ENCODE data around the gene GAL3ST3. TPM values are rescaled to one million over a fixed set of nuclear protein-coding genes. Genes with fewer than 3 reads are reported as not detected.

GAL3ST3 gene
- total RNA-seq, 1 donor = not detected

- TF ChIP-seq, protein P1, sequence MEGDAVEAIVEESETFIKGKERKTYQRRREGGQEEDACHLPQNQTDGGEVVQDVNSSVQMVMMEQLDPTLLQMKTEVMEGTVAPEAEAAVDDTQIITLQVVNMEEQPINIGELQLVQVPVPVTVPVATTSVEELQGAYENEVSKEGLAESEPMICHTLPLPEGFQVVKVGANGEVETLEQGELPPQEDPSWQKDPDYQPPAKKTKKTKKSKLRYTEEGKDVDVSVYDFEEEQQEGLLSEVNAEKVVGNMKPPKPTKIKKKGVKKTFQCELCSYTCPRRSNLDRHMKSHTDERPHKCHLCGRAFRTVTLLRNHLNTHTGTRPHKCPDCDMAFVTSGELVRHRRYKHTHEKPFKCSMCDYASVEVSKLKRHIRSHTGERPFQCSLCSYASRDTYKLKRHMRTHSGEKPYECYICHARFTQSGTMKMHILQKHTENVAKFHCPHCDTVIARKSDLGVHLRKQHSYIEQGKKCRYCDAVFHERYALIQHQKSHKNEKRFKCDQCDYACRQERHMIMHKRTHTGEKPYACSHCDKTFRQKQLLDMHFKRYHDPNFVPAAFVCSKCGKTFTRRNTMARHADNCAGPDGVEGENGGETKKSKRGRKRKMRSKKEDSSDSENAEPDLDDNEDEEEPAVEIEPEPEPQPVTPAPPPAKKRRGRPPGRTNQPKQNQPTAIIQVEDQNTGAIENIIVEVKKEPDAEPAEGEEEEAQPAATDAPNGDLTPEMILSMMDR (IDR thresholded peaks at IDR 0.05; ENCODE audit: extremely low read depth, low read depth, low read length) = no peak
- DNase-seq (ENCODE audit: insufficient read length, low spot score, missing footprints) = peak; percentile 99
- Histone ChIP-seq H3K79me2 (ENCODE audit: insufficient read depth, low read length) (peaks cover 50% of the 10 kb centered on the region), H3K9me3 (ENCODE audit: low read depth, low read length) (no peaks in the 10 kb centered on the region), H3K4me2 (ENCODE audit: insufficient read depth, low read length) (peak within 1 kb of the TSS; percentile 96), H2AFZ (ENCODE audit: low read length) (peak within 1 kb of the TSS; percentile 69), H3K36me3 (ENCODE audit: insufficient read depth, low read length) (peaks cover 56% of the 10 kb centered on the region), H3K4me3 (ENCODE audit: insufficient read depth, low read length) (peak within 1 kb of the TSS; percentile 83), H3K4me1 (ENCODE audit: insufficient read depth, low read length) (peaks cover 21% of the 10 kb centered on the region), H3K27me3 (ENCODE audit: insufficient read depth, low read length) (no peaks in the 10 kb centered on the region), H4K20me1 (ENCODE audit: insufficient read depth, low read length) (peaks cover 20% of the 10 kb centered on the region), H3K27ac (ENCODE audit: low read depth, low read length) (peak within 1 kb of the TSS; percentile 95)
These were observed 21.0 kb upstream of the GAL3ST3 start, which contains the start of gene PACS1 for GRCh38 chr11:66069715-66070603. Gene PACS1, plus strand, starts transcription at chr11:66070272. Its CDS starts 215 bp downstream, at chr11:66070487.

GRCh38 chr11:66068923-66069714, 20.2 kb upstream of the GAL3ST3 start:
- Histone ChIP-seq H3K4me3 (ENCODE audit: insufficient read depth, low read length) (peak overlapping the region; percentile 83), H3K27me3 (ENCODE audit: insufficient read depth, low read length) (no peaks in the 10 kb centered on the region), H3K9me3 (ENCODE audit: low read depth, low read length) (no peaks in the 10 kb centered on the region), H3K4me1 (ENCODE audit: insufficient read depth, low read length) (peaks cover 21% of the 10 kb centered on the region), H3K27ac (ENCODE audit: low read depth, low read length) (peak overlapping the region; percentile 95), H2AFZ (ENCODE audit: low read length) (peak overlapping the region; percentile 69), H3K36me3 (ENCODE audit: insufficient read depth, low read length) (peaks cover 59% of the 10 kb centered on the region), H3K79me2 (ENCODE audit: insufficient read depth, low read length) (peaks cover 50% of the 10 kb centered on the region), H3K4me2 (ENCODE audit: insufficient read depth, low read length) (peak overlapping the region; percentile 83), H4K20me1 (ENCODE audit: insufficient read depth, low read length) (peaks cover 20% of the 10 kb centered on the region)
- DNase-seq (ENCODE audit: insufficient read length, low spot score, missing footprints) = peak; percentile 95
- TF ChIP-seq, protein P1 (IDR thresholded peaks at IDR 0.05; ENCODE audit: extremely low read depth, low read depth, low read length) = peak; percentile 48

- Histone ChIP-seq H3K79me2 (ENCODE audit: insufficient read depth, low read length) (peaks cover 48% of the 10 kb centered on the region), H3K4me1 (ENCODE audit: insufficient read depth, low read length) (peaks cover 21% of the 10 kb centered on the region), H4K20me1 (ENCODE audit: insufficient read depth, low read length) (peaks cover 20% of the 10 kb centered on the region), H3K27ac (ENCODE audit: low read depth, low read length) (peak overlapping the region; percentile 95), H3K4me3 (ENCODE audit: insufficient read depth, low read length) (no peak overlapping the region), H3K9me3 (ENCODE audit: low read depth, low read length) (no peaks in the 10 kb centered on the region), H3K27me3 (ENCODE audit: insufficient read depth, low read length) (no peaks in the 10 kb centered on the region), H2AFZ (ENCODE audit: low read length) (no peak overlapping the region), H3K4me2 (ENCODE audit: insufficient read depth, low read length) (peak overlapping the region; percentile 83), H3K36me3 (ENCODE audit: insufficient read depth, low read length) (peaks cover 60% of the 10 kb centered on the region)
- peak; percentile 82 for DNase-seq (ENCODE audit: insufficient read length, low spot score, missing footprints)
- TF ChIP-seq, protein P1 (IDR thresholded peaks at IDR 0.05; ENCODE audit: extremely low read depth, low read depth, low read length) = peak; percentile 93
These were observed 19.3 kb upstream of the GAL3ST3 start for GRCh38 chr11:66068154-66068821.

Data from osteoblast (primary cell).